ENCODE data around the gene SNHG17. TPM values are rescaled to one million over a fixed set of nuclear protein-coding genes. Genes with fewer than 3 reads are reported as not detected.
"Not testable (repeated sequence)": the region's sequence is repeated elsewhere in the genome, so short reads cannot be mapped to it uniquely, and the experiment has no call there.

Gene SNHG17
- total and polyA plus RNA-seq, 2 of the 4 experiments (the other 2 are of a cell fraction): 5.4 to 38.2 TPM

DNA sequence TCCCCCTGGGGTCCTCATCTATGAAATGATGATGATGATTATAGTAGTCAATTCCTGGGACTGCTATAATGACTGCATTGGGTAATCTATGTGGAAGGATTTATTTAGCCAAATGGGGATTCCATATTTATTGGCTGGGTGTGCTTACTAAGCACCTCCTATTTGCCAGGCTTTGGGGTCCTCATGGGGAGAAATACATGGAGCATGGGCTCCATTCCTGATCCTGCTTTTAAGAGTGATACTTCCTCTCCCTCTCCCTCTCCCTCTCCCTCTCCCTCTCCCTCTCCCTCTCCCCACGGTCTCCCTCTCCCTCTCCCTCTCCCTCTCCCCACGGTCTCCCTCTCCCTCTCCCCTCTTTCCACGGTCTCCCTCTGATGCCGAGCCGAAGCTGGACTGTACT, 57.3 kb downstream of the SNHG17 start:
- H4K20me1 ChIP-seq (ENCODE audit: insufficient read depth, low read length); H3K9me1 ChIP-seq (ENCODE audit: insufficient read depth, low read length); H2AK5ac ChIP-seq (ENCODE audit: low read depth, low read length); H2BK120ac ChIP-seq (ENCODE audit: low read depth, low read length); intact Hi-C loops (cut with micrococcal nuclease); H2AK9ac ChIP-seq (replicated peaks; ENCODE audit: low read depth, low read length, poor library complexity); DNase-seq; H2BK15ac ChIP-seq (ENCODE audit: low read depth, low read length); H3K4ac ChIP-seq (ENCODE audit: low read depth, low read length); H4K5ac ChIP-seq (ENCODE audit: low read depth, low read length); H2AFZ ChIP-seq (replicated peaks; ENCODE audit: low read length, poor library complexity); H3K14ac ChIP-seq (replicated peaks; ENCODE audit: low read depth, low read length); H3K9ac ChIP-seq (ENCODE audit: low read depth, low read length); H3K56ac ChIP-seq (ENCODE audit: extremely low read depth, insufficient read depth, low read length); H3K4me2 ChIP-seq (ENCODE audit: low read depth, low read length); POLR2A ChIA-PET (ENCODE audit: unreplicated experiment); H3K9me3 ChIP-seq (ENCODE audit: control insufficient read depth, insufficient read depth, low read length); BruUV-seq (replicated peaks); CTCF ChIA-PET; H3K23ac ChIP-seq (ENCODE audit: low read depth, low read length); H3K18ac ChIP-seq (ENCODE audit: low read depth, low read length); H2BK20ac ChIP-seq (ENCODE audit: low read depth, low read length); H3K4me1 ChIP-seq (ENCODE audit: control insufficient read depth, insufficient read depth, low read length); H3K79me1 ChIP-seq (ENCODE audit: low read depth in 1 of 2, low read length in 2 of 2); ATAC-seq (ENCODE audit: low read depth); H3K36me3 ChIP-seq (ENCODE audit: control insufficient read depth, insufficient read depth, low read length); dilution Hi-C loops (cut with HindIII; ENCODE audit: low sequenced_read_pairs, unreplicated experiment); H2BK5ac ChIP-seq (ENCODE audit: low read depth, low read length, poor library complexity, severe bottlenecking); H3K4me3 ChIP-seq (ENCODE audit: insufficient read depth, low read depth, low read length); H4K8ac ChIP-seq (ENCODE audit: low read depth in 2 of 2, low read length in 2 of 2); H3K27ac ChIP-seq (ENCODE audit: insufficient read depth, low read length); H4K91ac ChIP-seq (ENCODE audit: insufficient read depth, low read depth, low read length): not testable (repeated sequence)
- WGBS, 2 experiments (ENCODE audit: extremely low coverage in 2 of 2, insufficient read length in 1 of 2): no CpG with 5 or more reads among the region's 5 CpGs
- in situ Hi-C loops (cut with MboI; ENCODE audit: low sequenced_read_pairs): loop anchor here (25.0 kb wide), 1 partner anchor 1116 kb away; the partner anchor contains the start of gene GHRH
- peaks cover 39% of the 10 kb centered on the region for H3K27me3 ChIP-seq (ENCODE audit: control insufficient read depth, insufficient read depth, low read length)
